IMR-90 (cell line): Measurements from ENCODE around the gene NPIPB6. TPM values are rescaled to one million over a fixed set of nuclear protein-coding genes. Genes with fewer than 3 reads are reported as not detected.

ENCODE experiments used
- ATAC-seq: fragments of 200-7000 bp; cut with Tn5 transposase; 2 replicates; pipeline ENCODE4 v1.9.1; 2020; ENCODE audit warnings: low read depth, mild to moderate bottlenecking, moderate library complexity
- BruUV-seq: library from RNA; stranded (reverse); fragments of 400-500 nt; replicated peaks from 2 replicates; lab custom pipeline; 2021; lab: Mats Ljungman, UMichigan
- CTCF ChIA-PET: fragments of 300-600 bp; formaldehyde crosslinking; extraction: SDS; loops from one replicate; lab custom pipeline; 2021; ENCODE audit warnings: antibody characterized with exemption; lab: Yijun Ruan, JAX
- POLR2A ChIA-PET: fragments of 300-600 bp; sonication (Branson Sonifier 250); formaldehyde crosslinking; loops from one replicate; lab custom pipeline; 2022; ENCODE audit warnings: antibody characterized with exemption; ENCODE audit not compliant: unreplicated experiment; lab: Charles Lee
- DNase-seq: peaks from one replicate; pipeline ENCODE4 v3.0.0; 2013
- H2AFZ ChIP-seq: replicated peaks from 2 replicates; pipeline ENCODE3; 2013; ENCODE audit warnings: low read length, mild to moderate bottlenecking; ENCODE audit not compliant: poor library complexity
- H2AK5ac ChIP-seq: 2 replicates; pipeline ENCODE4 v1.6.1; 2013; ENCODE audit warnings: low read depth, low read length, inconsistent platforms
- H2AK9ac ChIP-seq: replicated peaks from 2 replicates; pipeline ENCODE3; 2013; ENCODE audit warnings: mild to moderate bottlenecking, low read depth, low read length, moderate library complexity; ENCODE audit not compliant: poor library complexity
- H2BK120ac ChIP-seq: 2 replicates; pipeline ENCODE4 v1.6.1; 2013; ENCODE audit warnings: low read depth, low read length, inconsistent platforms
- H2BK15ac ChIP-seq: 3 replicates; pipeline ENCODE4 v1.6.1; 2013; ENCODE audit warnings: low read depth, low read length, inconsistent platforms
- H2BK20ac ChIP-seq: 2 replicates; pipeline ENCODE4 v1.6.1; 2013; ENCODE audit warnings: low read depth, mild to moderate bottlenecking, inconsistent platforms, low read length, moderate library complexity
- H2BK5ac ChIP-seq: 2 replicates; pipeline ENCODE4 v1.6.1; 2013; ENCODE audit warnings: mild to moderate bottlenecking, low read depth, low read length, inconsistent platforms; ENCODE audit not compliant: poor library complexity, severe bottlenecking
- H3K14ac ChIP-seq: replicated peaks from 2 replicates; pipeline ENCODE4 v1.6.1; 2013; ENCODE audit warnings: low read depth, low read length, inconsistent platforms
- H3K18ac ChIP-seq: 2 replicates; pipeline ENCODE4 v1.6.1; 2013; ENCODE audit warnings: low read depth, low read length, control low read depth
- H3K23ac ChIP-seq: 2 replicates; pipeline ENCODE4 v1.6.1; 2013; ENCODE audit warnings: low read depth, low read length, inconsistent platforms
- H3K27ac ChIP-seq: 2 replicates; pipeline ENCODE4 v1.5.1; 2013; ENCODE audit warnings: mild to moderate bottlenecking, control low read depth, low read length; ENCODE audit not compliant: insufficient read depth
- H3K27me3 ChIP-seq: 2 replicates; pipeline ENCODE4 v1.6.1; 2013; ENCODE audit warnings: low read length; ENCODE audit not compliant: control insufficient read depth, insufficient read depth
- H3K36me3 ChIP-seq: 2 replicates; pipeline ENCODE4 v1.6.1; 2013; ENCODE audit warnings: low read length, mixed read lengths; ENCODE audit not compliant: control insufficient read depth, insufficient read depth
- H3K4ac ChIP-seq: 2 replicates; pipeline ENCODE4 v1.6.1; 2013; ENCODE audit warnings: low read depth, low read length, inconsistent platforms
- H3K4me1 ChIP-seq: 2 replicates; pipeline ENCODE4 v1.6.1; 2013; ENCODE audit warnings: low read length, mixed read lengths; ENCODE audit not compliant: control insufficient read depth, insufficient read depth
- H3K4me2 ChIP-seq: 2 replicates; pipeline ENCODE4 v1.6.1; 2013; ENCODE audit warnings: low read depth, mild to moderate bottlenecking, control low read depth, low read length, moderate library complexity
- H3K4me3 ChIP-seq: 2 replicates; pipeline ENCODE4 v1.5.1; 2013; ENCODE audit warnings: low read depth, mild to moderate bottlenecking, control low read depth, low read length, moderate library complexity; ENCODE audit not compliant: insufficient read depth
- H3K56ac ChIP-seq: 2 replicates; pipeline ENCODE4 v1.6.1; 2013; ENCODE audit warnings: low read length, inconsistent platforms; ENCODE audit not compliant: insufficient read depth; ENCODE audit errors: extremely low read depth
- H3K79me1 ChIP-seq, 2 experiments: 2 replicates each; pipeline ENCODE4 v1.6.1; 2013; ENCODE audit warnings: low read length in 2 of 2, inconsistent platforms in 1 of 2, low read depth in 1 of 2
- H3K9ac ChIP-seq: 2 replicates; pipeline ENCODE4 v1.6.1; 2013; ENCODE audit warnings: low read depth, low read length, control low read depth
- H3K9me1 ChIP-seq: 2 replicates; pipeline ENCODE4 v1.6.1; 2013; ENCODE audit warnings: low read length, inconsistent platforms; ENCODE audit not compliant: insufficient read depth
- H3K9me3 ChIP-seq: 2 replicates; pipeline ENCODE4 v1.6.1; 2013; ENCODE audit warnings: low read length; ENCODE audit not compliant: control insufficient read depth, insufficient read depth
- H4K20me1 ChIP-seq: 2 replicates; pipeline ENCODE4 v1.6.1; 2013; ENCODE audit warnings: low read length, inconsistent platforms; ENCODE audit not compliant: insufficient read depth
- H4K5ac ChIP-seq: 2 replicates; pipeline ENCODE4 v1.6.1; 2013; ENCODE audit warnings: mild to moderate bottlenecking, low read depth, low read length, control low read depth
- H4K8ac ChIP-seq, 2 experiments: 2 replicates each; pipeline ENCODE4 v1.6.1; 2013; ENCODE audit warnings: low read depth in 2 of 2, low read length in 2 of 2, control low read depth in 1 of 2, inconsistent platforms in 1 of 2
- H4K91ac ChIP-seq: 2 replicates; pipeline ENCODE4 v1.6.1; 2013; ENCODE audit warnings: low read depth, low read length, inconsistent platforms; ENCODE audit not compliant: insufficient read depth
- CHD1 ChIP-seq: IDR thresholded peaks from 2 replicates; pipeline ENCODE4 v1.6.1; 2012; ENCODE audit warnings: low read depth, low read length, improper control_type of control experiment
- CTCF ChIP-seq: conservative IDR thresholded peaks from 2 replicates; pipeline ENCODE4 v1.5.1; 2012; ENCODE audit warnings: mild to moderate bottlenecking, low read depth, low read length, improper control_type of control experiment
- MAFK ChIP-seq: IDR thresholded peaks from 2 replicates; pipeline ENCODE4 v1.6.1; 2012; ENCODE audit warnings: low read depth, low read length, improper control_type of control experiment
- RAD21 ChIP-seq: IDR thresholded peaks from 2 replicates; pipeline ENCODE4 v1.6.1; 2012; ENCODE audit warnings: low read length, improper control_type of control experiment
- SMC3 ChIP-seq: fragments of 150-350 bp; IDR thresholded peaks from 2 replicates; pipeline ENCODE4 v1.6.1; 2016; ENCODE audit warnings: low read depth, mild to moderate bottlenecking, antibody characterized with exemption, low read length, moderate library complexity
- WGBS, 2 experiments: methylation state at CpG; one replicate each; pipeline versions ENCODE4 v1.1.5 to v1.1.7; 2013; ENCODE audit warnings: missing lambda C conversion rate in 2 of 2; ENCODE audit not compliant: insufficient read length in 1 of 2; ENCODE audit errors: extremely low coverage in 2 of 2; 5-methylcytosine and 5-hydroxymethylcytosine counted together
- dilution Hi-C: fragments of 300-500 bp; cut with HindIII; formaldehyde crosslinking; loops from one replicate; pipeline ENCODE4 v1.14.3; 2018; ENCODE audit warnings: low sequenced_read_pairs; ENCODE audit not compliant: unreplicated experiment
- in situ Hi-C: fragments of 300-500 bp; cut with MboI; formaldehyde crosslinking; loops from 3 replicates; pipeline ENCODE4 v1.14.3; 2019; ENCODE audit warnings: low sequenced_read_pairs, inconsistent platforms, mixed read lengths
- intact Hi-C: fragments of 100-400 bp; cut with micrococcal nuclease; formaldehyde crosslinking; loops from 2 replicates; pipeline ENCODE4 v1.10.0; 2022
- polyA plus RNA-seq, 3 experiments: library from polyadenylated mRNA; depleted of rRNA; stranded (reverse); fragments of >200 nt; gene quantifications; 2 replicates each; pipeline ENCODE4 v1.2.3, GENCODE V29; 2012; ENCODE audit warnings: low replicate concordance in 1 of 3
- total RNA-seq: library from RNA; depleted of rRNA; stranded (reverse); fragments of >200 nt; gene quantifications from 2 replicates; pipeline ENCODE4 v1.2.3, GENCODE V29; 2012

The NPIPB6 gene
- total and polyA plus RNA-seq, 2 of the 4 experiments (the other 2 are of a cell fraction), result 0.18 to 0.19 TPM

GRCh38 chr16:28317040-28317880 lies 46.0 kb downstream of the NPIPB6 start:
- Histone ChIP-seq H3K56ac (no peak overlapping the region), H2BK5ac (no peak overlapping the region), H2BK120ac (no peak overlapping the region), H3K14ac (no peak overlapping the region), H2BK20ac (no peak overlapping the region), H3K4me1 (no peaks in the 10 kb centered on the region), H3K27ac (no peak overlapping the region), H3K9me1 (no peaks in the 10 kb centered on the region), H2BK15ac (no peak overlapping the region), H4K91ac (no peak overlapping the region), H3K23ac (no peak overlapping the region), H2AK9ac (peak overlapping the region; percentile 83), H4K20me1 (no peaks in the 10 kb centered on the region), H3K27me3 (peaks cover 2% of the 10 kb centered on the region; the same call in 1 of the 2 replicates), H3K9me3 (no peaks in the 10 kb centered on the region), H3K4me2 (no peak overlapping the region), H2AFZ (peak overlapping the region; percentile 70), H3K36me3 (no peaks in the 10 kb centered on the region), H3K4me3 (no peak overlapping the region), H4K5ac (no peak overlapping the region), H2AK5ac (no peak overlapping the region), H3K4ac (no peak overlapping the region), H4K8ac (no peak overlapping the region), H3K79me1 (no peaks in the 10 kb centered on the region), H3K18ac (no peak overlapping the region), H3K9ac (no peak overlapping the region)
- peak; percentile 82 for ATAC-seq
- dilution Hi-C loops, result no loop called here
- no TSS peak for BruUV-seq
- POLR2A ChIA-PET, result no interaction called here
- DNase-seq, result peak; percentile 34
- WGBS, 2 experiments, result 35% methylated on average over 13 of the region's 22 CpGs; no CpG with 5 or more reads in 1 of the 2 experiments
- in situ Hi-C loops, result loop anchor here (10.0 kb wide), 1 partner anchor 62 kb away; no protein-coding TSS in a partner anchor
- CTCF ChIA-PET, result interaction anchor here (0.7 to 1.4 kb wide), 3 partner anchors 23 to 40 kb away, joined by 3 to 7 read pairs (median 4); no protein-coding TSS in a partner anchor
- intact Hi-C loops, result loop anchor here (1.0 to 10.0 kb wide), 2 partner anchors 40 to 172 kb away; no protein-coding TSS in a partner anchor
- TF ChIP-seq RAD21 (peak; percentile 70), CHD1 (no peak), MAFK (peak; percentile 32; the same call in 1 of the 2 replicates), SMC3 (peak; percentile 77), CTCF (peak; percentile 81)
